ENCODE measurements around the gene NDUFAB1.
A peak's percentile ranks its signal among the peaks of the same experiment; 100 is the strongest.
"Not testable (repeated sequence)": the region's sequence is repeated elsewhere in the genome, so short reads cannot be mapped to it uniquely, and the experiment has no call there.

Gene NDUFAB1

GRCh38 chr16:23583271-23583670 is 12.8 kb downstream of the NDUFAB1 start:
- not testable (repeated sequence) for DNase-seq

DNA sequence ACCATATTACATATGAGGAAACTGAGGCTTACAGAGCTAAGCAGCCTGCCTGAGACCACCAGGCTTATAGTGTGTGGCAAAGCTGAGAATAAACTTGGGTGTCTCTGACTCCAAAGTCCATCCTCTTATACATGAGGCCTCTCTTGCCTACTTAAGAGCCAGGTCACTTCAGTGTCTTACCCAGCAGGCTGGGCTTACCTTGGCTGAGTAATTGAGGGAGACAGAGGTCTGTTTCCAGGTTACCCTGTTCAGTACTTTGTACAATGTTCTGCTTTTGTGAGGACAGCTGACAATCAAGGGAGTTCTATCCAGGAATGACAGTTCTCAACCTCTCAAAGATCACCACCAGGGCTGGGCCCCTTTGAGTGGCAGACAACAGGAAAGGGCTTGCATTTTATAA is 14.4 kb downstream of the NDUFAB1 start:
- DNase-seq = no peak

DNA sequence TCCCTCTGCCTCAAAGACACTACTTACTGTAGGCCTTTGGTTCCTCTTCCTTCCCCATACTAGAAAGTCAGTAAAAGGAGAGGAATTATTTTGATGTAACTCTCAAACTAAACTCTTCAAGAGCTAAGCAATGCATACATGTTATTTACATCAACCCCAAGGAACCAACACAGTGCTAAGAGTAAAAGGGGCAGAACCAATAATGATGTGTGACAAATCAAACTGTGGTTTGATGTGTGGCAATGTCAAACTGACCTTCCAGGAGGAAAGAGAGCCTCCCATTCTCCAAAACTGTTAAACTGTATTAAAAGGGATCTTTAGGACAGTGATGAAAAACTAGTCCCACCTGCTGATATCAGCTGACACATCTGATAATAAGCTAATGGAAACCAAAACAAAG is 15.7 kb downstream of the NDUFAB1 start:
- DNase-seq = no peak

DNA sequence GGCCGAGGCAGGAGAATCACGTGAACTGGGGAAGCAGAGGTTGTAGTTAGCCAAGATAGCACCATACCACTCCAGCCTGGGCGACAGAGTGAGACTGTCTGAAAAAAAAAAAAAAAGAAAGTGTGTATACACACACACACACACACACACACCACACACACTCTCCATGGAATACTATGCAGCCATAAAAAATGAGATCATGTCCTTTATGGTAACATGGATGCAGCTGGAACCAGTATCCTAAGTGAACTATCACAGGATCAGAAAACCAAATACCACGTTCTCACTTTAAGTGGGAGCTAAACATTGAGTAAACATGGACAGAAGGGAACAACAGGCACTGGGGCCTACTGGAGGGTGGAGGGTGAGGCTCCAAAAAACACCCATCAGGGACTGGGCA is 16.7 kb downstream of the NDUFAB1 start:
- DNase-seq = no peak

GRCh38 chr16:23578101-23578830 is 17.9 kb downstream of the NDUFAB1 start:
- no peak for DNase-seq

GRCh38 chr16:23577493-23577892 is 18.6 kb downstream of the NDUFAB1 start:
- DNase-seq = no peak

DNA sequence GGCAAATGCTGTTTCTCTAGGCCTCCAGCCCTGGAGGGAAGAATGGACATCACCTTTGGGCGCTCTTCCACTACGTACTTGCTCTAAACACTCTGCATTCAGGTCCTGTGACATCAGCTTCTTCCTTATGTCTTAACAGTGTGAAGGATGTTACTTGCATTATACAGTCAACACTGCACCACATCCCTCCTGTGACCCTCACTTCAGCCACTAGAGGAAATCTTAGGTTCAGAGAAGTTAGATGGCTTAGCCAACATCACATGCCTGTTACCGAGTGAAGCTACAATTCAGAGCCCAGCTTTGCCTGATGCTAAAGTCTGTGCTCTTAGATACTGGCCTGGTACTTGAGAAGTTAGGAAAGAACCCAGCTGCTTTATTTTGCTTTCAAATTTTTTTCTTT is 20.3 kb downstream of the NDUFAB1 start:
- DNase-seq = no peak

GRCh38 chr16:23573817-23574216 is 22.3 kb downstream of the NDUFAB1 start:
- DNase-seq = no peak

- no peak for DNase-seq
Observed at GRCh38 chr16:23572394-23572793, 23.7 kb downstream of the NDUFAB1 start.

DNA sequence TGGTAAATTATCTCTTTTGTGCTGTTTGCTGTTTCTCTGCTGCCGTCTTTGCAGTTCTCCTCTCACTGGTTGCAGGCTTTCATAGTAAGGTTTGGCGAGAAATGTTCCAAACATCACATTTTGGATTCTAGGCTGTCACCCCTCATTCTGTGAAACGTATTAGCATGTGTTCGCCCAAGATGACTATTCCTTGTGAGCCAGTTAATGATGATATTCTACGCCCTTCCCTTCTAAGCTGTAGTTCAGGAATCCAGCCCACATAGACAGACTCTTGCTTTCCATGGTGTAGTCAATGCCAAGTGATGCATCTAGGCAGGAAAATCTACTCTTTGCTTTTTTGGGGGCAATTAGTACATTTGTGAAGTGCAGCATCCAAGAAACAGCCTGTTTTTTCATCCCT is 24.2 kb downstream of the NDUFAB1 start:
- DNase-seq = no peak

- DNase-seq = no peak
Observed at GRCh38 chr16:23570992-23571632, 25.0 kb downstream of the NDUFAB1 start.

GRCh38 chr16:23567602-23568001 is 28.5 kb downstream of the NDUFAB1 start:
- no peak for DNase-seq

- no peak for DNase-seq
Observed at GRCh38 chr16:23566724-23567123, 29.4 kb downstream of the NDUFAB1 start.

DNA sequence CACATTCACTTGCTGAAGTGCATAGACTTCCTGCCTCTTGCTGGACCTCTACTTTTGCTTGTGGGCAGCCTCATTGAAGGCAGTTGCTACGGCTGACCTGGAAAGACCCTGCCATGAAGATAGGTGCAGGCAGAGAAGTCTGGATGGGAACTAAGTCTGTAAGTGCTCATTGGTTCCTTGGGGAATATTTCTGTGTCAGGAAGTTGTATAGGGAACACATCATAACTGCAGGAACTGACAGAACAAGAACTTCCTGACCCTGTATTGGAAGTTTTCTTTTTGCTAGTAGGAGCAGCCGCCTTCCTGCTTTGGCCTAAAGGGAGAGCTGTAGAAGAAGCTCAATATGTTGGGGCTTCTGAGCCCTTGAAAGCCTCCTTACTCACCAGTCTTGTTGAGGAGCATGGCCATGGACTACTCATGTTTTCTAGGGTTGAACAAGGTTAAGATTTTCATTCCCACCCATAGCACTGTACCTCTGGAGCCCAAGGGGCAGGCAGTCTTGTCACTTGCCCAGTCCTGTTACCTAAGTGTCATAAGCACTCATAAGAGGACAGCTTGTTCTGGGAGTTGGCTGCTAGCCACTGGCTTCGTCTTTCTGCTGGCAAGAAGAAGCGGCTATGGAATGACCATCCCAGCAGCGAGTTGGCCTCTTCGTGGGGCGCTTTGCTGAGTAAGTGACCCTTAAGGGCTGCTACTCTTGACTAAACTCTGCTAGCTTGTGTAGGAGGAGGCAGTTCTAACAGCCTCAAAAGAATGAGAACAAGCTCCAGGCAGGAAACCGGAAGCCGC is 31.3 kb downstream of the NDUFAB1 start:
- no peak for DNase-seq

DNA sequence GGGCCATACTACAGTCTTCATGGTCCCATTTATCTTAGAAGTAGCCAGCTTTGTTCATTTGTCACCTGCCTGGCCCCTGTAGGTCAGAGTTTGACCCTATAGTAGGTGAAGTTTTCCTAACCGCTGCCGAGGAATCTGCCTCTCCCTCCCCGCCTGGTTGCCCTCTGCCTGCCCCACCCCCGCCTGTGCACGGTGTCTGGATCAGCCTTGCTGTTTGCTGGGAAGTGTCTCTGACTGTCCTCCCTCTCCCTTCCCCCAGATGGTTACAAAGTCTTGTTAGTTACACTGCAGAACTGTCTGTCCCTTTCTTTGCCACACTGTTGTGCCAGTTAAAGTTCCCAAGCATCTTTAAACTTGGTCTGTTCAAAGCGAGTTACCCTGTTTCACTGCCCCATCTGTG is 32.9 kb downstream of the NDUFAB1 start:
- no peak for DNase-seq

GRCh38 chr16:23562505-23562904 is 33.6 kb downstream of the NDUFAB1 start:
- DNase-seq = no peak

DNA sequence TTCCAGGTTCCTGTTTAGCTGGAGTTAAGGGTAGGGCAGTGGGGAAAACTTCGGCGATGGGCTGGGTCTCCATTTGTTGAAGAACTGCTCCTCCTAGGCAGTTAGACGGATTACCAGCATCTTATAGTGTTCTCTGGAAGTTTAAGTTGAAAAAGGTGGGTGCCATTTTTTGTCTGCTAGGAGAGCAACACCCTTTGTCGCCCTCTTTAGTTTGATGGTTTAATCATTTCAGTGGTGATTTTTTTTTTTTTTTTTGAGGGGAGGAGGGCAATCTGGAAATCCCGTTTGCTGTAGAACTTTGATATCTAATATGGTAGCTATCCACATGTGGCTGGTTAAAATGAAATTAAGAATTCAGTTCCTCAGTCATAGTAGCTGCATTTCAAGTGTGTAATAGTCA is 34.5 kb downstream of the NDUFAB1 start:
- DNase-seq = no peak

DNA sequence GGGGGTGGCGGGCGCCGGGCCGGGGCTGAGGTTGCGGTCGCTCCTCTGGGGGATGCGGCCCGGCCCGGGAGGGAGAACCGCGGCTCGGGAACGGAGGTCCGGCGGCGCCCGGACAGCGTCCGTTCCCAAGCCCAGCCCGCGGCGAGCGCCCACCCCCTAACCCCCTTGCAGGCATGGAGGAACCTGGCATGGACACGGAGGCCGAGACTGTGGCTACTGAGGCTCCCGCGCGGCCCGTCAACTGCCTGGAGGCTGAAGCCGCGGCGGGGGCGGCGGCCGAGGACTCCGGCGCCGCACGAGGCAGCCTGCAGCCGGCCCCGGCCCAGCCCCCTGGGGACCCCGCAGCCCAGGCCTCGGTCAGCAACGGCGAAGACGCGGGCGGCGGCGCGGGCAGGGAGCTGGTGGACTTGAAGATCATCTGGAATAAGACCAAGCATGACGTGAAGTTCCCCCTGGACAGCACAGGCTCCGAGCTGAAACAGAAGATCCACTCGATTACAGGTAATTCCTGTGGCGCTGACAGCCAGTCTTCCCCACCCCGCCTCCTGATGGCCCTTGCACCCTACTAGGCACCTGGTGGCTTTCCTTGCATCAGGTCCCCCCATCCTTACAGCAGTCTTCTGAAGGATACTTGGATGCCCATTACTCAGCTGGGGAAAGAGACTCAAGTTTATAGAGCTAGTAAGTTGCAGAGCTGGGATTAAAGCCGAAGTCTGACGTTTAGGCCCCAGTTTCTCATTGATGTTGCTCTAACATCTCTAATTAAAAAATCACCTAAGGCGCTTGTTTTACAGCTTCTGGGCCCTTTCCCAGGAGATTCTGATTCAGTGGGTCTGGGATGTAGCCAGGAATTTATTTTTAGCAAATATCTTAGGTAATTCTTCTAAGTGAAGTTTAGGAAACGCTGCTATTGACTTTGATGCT is 38.1 kb downstream of the NDUFAB1 start:
- no peak for DNase-seq

DNA sequence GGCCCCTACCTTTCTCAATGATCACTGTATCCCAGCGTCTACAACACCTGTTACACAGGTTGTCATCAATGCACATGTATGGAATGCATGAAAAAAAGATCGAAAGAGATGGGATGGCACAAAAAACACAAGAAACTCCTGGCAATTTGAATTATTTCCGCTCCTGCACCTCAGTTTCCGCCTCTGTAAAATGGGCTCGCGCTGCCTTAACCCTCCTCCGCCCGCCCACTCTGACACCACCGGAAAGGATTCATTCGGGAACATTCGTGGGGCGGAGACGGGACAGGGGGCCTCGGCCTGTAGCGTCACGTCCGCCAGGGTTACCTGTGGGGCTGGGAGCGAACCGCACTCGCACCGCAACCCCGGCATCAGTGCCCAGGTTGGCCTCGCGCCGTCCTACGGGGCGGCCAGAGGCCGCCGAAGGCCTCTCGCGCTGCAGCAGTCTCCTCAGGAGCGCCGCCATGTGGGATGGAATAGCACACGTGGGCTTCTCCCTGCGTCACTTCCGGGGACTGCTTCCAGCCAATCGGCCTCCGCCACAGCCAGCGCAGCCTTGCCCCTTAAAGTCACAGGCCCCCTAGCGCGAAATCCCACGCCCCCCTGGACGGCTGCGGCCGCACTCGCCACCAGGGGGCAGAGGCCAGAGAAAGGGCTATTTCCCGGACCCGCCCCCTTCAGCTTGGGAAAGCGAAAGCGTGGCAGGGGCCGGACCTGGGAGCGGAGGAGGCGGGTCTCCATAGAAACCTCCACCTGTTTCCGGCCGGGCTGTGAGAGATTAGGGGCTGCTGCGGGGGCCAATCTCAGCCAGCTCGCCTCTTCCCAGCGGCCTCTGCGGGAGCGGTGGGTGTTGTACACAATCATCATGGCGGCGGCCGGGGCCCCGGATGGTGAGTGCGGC is 39.0 kb downstream of the NDUFAB1 start, which contains the start of the genes EARS2 and UBFD1:
TSS of gene EARS2 (minus strand) at position 470 of the 898 bp plus-strand sequence. CDS start at position 463, 7 bp downstream.
TSS of gene UBFD1 (plus strand) at position 847 of the 898 bp plus-strand sequence. CDS start at position 863, 16 bp downstream.
- peak; percentile 99 for DNase-seq

GRCh38 chr16:23554536-23554935 is 41.6 kb downstream of the NDUFAB1 start:
- DNase-seq = no peak

- DNase-seq = no peak
Observed at GRCh38 chr16:23552161-23552560, 44.0 kb downstream of the NDUFAB1 start.

Measured in NCI-H510A treated with DMSO at 0.1 percent for 48 hours (cell line).